Kidney (tissue), 14 donors: ENCODE results near the gene FBN3. TPM values are rescaled to one million over a fixed set of nuclear protein-coding genes. Genes with fewer than 3 reads are reported as not detected.
"Not testable (repeated sequence)": the region's sequence is repeated elsewhere in the genome, so short reads cannot be mapped to it uniquely, and the experiment has no call there.

Source experiments
- DNase-seq, 5 donors: peaks; one replicate each; pipeline ENCODE4 v3.0.0-alpha.2; 2013 to 2020
- FAIRE-seq: peaks from 2 replicates; lab custom pipeline; 2012; peaks lifted over from hg19 to GRCh38; lab: Jason Lieb, UNC
- H3K27ac ChIP-seq, 2 donors: one replicate each; pipeline ENCODE4 v1.7.0; 2013; ENCODE audit warnings: low read depth in 2 of 2, low read length in 2 of 2, inconsistent platforms in 1 of 2
- H3K27me3 ChIP-seq: one replicate; pipeline ENCODE4 v1.7.1; 2013; ENCODE audit warnings: low read length, inconsistent platforms; ENCODE audit not compliant: control insufficient read depth, insufficient read depth
- H3K36me3 ChIP-seq, 3 donors: one replicate each; pipeline versions ENCODE4 v1.7.0 to v1.7.1; 2013; ENCODE audit warnings: low read length in 3 of 3, control low read depth in 1 of 3, inconsistent platforms in 1 of 3; ENCODE audit not compliant: insufficient read depth in 3 of 3, control insufficient read depth in 2 of 3
- H3K4me1 ChIP-seq, 3 donors: one replicate each; pipeline versions ENCODE4 v1.7.0 to v1.7.1; 2013; ENCODE audit warnings: low read length in 3 of 3, inconsistent platforms in 1 of 3, low read depth in 1 of 3; ENCODE audit not compliant: control insufficient read depth in 2 of 3, insufficient read depth in 2 of 3
- H3K4me3 ChIP-seq, 3 donors: one replicate each; pipeline versions ENCODE4 v1.7.0 to v1.8.1; 2013; ENCODE audit warnings: low read length in 3 of 3, control low read depth in 1 of 3, inconsistent platforms in 1 of 3
- H3K9ac ChIP-seq, 3 donors: one replicate each; pipeline versions ENCODE4 v1.7.0 to v1.7.1; 2013; ENCODE audit warnings: low read length in 3 of 3, control low read depth in 1 of 3, inconsistent platforms in 1 of 3
- H3K9me3 ChIP-seq, 3 donors: one replicate each; pipeline versions ENCODE4 v1.7.0 to v1.7.1; 2013; ENCODE audit warnings: low read length in 3 of 3, control low read depth in 1 of 3, inconsistent platforms in 1 of 3; ENCODE audit not compliant: control insufficient read depth in 2 of 3, insufficient read depth in 1 of 3
- intact Hi-C: fragments of 100-400 bp; cut with DNase I; formaldehyde crosslinking; loops from one replicate; pipeline ENCODE4 v1.11.1; 2022
- polyA plus RNA-seq: library from polyadenylated mRNA; stranded (reverse); fragments of 350-450 nt; fragmentation: Illumina TruSeq; extraction: RNeasy Lipid Tissue Mini Kit (QIAGEN cat#74804); gene quantifications from one replicate; pipeline ENCODE4 v1.2.3, GENCODE V29; 2014; ENCODE audit warnings: low read depth, low replicate concordance; ENCODE audit not compliant: insufficient read depth
- total RNA-seq: library from RNA; stranded (reverse); fragmentation: NEBNext Ultra II Directional; extraction: Animal tissue kit (Norgen Biotek cat#: 25700); gene quantifications from one replicate; pipeline ENCODE4 v1.2.1, GENCODE V29; 2021
- TF ChIP-seq, protein P1 (sequence below): IDR thresholded peaks from 3 replicates; pipeline ENCODE4 v1.5.1; 2012; ENCODE audit warnings: mild to moderate bottlenecking, moderate library complexity, borderline replicate concordance; ENCODE audit not compliant: insufficient read depth; ENCODE audit errors: extremely low read depth
- donor health status: control.
- donor health status: control.
- donor health status: control.
- donor health status: control.
- donor health status: control.
- donor health status: DM: yes; HTN: yes; CAD: no.
- donor health status: Normal renal cell carcinoma (clear cell type).

FBN3 gene
- total and polyA plus RNA-seq, 2 donors from 2014 or later = 0.44 to 0.56 TPM

DNA sequence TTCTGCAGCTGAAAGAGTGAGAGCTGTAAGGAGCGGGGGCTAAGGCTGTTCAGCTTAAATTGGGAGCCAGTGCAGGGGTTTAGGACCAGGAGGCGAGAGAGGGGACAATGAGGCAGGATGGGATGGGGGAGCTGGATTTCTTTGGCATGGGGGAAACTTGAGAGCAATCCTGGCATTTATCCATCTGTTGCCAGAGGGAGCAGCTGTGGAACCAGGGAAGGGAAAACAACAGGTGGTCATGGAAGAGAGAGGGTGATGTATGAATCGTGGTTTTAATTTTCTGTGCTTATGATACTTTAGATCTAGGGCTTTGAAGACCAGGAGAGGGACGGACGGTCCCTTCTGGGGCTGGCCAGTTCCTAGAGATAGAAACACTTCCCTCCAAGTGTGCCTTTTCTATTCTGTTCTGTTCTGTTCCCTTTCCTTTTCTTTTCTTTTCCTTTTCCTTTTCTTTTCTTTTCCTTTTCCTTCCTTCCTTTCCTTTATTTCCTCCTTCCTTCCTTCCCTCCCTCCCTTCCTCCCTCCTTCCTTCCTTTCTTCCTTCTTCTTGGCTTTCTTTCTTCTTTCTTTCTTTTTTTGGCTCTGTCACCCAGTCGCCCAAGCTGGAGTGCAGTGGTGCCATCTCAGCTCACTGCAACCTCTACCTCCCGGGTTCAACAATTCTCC, 112.8 kb downstream of the FBN3 start:
- peak in 1 of 5 donors; percentile 26 for DNase-seq
- Histone ChIP-seq H3K36me3 (no peaks in the 10 kb centered on the region), H3K4me1 (no peaks in the 10 kb centered on the region), H3K4me3 (no peak overlapping the region), H3K27me3 (no peaks in the 10 kb centered on the region), H3K27ac (no peak overlapping the region), H3K9me3 (no peaks in the 10 kb centered on the region), H3K9ac (no peak overlapping the region)
- intact Hi-C loops = no loop called here
- no peak for FAIRE-seq
- TF ChIP-seq, protein P1, sequence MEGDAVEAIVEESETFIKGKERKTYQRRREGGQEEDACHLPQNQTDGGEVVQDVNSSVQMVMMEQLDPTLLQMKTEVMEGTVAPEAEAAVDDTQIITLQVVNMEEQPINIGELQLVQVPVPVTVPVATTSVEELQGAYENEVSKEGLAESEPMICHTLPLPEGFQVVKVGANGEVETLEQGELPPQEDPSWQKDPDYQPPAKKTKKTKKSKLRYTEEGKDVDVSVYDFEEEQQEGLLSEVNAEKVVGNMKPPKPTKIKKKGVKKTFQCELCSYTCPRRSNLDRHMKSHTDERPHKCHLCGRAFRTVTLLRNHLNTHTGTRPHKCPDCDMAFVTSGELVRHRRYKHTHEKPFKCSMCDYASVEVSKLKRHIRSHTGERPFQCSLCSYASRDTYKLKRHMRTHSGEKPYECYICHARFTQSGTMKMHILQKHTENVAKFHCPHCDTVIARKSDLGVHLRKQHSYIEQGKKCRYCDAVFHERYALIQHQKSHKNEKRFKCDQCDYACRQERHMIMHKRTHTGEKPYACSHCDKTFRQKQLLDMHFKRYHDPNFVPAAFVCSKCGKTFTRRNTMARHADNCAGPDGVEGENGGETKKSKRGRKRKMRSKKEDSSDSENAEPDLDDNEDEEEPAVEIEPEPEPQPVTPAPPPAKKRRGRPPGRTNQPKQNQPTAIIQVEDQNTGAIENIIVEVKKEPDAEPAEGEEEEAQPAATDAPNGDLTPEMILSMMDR = no peak

DNA sequence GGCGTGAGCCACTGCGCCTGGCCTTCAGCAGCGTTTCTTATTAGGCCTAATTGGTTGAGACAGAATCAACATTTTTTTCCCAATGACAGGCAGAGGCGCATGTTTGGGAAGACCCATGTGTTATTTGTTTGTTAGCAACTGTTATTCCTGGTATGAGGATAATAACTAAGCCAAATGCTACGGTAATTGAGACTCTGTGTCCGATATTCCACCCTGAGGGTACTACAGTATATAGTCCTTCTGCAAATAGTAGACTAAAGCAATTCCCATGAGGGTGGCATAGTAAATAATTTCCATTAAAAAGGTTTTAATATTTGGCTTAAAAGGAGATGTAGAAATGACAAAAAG, 115.2 kb downstream of the FBN3 start:
- DNase-seq (no peak), FAIRE-seq (no peak)
- H3K4me3 ChIP-seq = no peak overlapping the region
- no peaks in the 10 kb centered on the region for H3K4me1 ChIP-seq
- intact Hi-C loops = no loop called here
- TF ChIP-seq, protein P1 = no peak
- H3K9me3 ChIP-seq = no peaks in the 10 kb centered on the region
- H3K27me3 ChIP-seq = no peaks in the 10 kb centered on the region
- no peaks in the 10 kb centered on the region for H3K36me3 ChIP-seq
- H3K9ac ChIP-seq = no peak overlapping the region
- H3K27ac ChIP-seq = no peak overlapping the region

DNA sequence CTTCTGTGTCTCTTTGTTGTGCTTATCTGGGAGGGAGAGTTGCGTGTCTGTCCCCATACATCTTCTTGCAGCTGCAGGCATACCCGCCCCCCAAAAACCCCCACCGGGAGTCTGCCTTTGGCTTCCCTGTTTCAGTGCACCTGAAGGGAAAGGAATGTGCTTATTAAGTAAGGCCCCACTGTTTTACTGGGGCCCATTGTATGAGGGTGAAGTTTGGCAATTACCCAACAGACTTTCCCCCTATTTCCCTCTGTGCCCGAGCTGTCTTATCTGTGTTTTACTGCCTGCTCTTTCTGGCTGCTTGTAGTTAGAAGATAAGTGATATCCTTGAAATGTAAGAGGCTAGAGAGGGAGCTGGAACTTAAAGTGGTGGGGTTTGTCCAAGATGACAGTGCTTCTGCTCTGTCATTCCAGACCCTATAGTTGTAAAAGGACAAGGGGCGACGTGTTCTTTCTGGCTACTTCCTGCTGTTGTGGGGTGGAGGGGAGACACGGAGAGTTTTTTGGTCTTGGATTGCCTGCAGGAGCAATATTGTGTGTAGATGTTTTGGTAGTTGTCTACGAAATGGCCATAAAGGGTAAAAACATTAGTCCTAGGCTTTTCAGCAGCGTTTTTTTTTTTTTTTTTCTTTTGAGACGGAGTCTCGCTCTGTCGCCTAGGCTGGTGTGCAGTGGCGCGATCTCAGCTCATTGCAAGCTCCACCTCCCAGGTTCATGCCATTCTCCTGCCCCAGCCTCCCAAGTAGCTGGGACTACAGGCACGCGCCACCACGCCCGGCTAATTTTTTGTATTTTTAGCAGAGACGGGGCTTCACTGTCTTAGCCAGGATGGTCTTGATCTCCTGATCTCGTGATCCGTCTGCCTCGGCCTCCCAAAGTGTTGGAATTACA, 115.9 kb downstream of the FBN3 start:
- H3K4me3 ChIP-seq, H3K27ac ChIP-seq, H3K9ac ChIP-seq, H3K27me3 ChIP-seq, H3K36me3 ChIP-seq, H3K4me1 ChIP-seq, H3K9me3 ChIP-seq, intact Hi-C loops, FAIRE-seq: not testable (repeated sequence)
- DNase-seq = peak in 1 of 5 donors; percentile 29

DNA sequence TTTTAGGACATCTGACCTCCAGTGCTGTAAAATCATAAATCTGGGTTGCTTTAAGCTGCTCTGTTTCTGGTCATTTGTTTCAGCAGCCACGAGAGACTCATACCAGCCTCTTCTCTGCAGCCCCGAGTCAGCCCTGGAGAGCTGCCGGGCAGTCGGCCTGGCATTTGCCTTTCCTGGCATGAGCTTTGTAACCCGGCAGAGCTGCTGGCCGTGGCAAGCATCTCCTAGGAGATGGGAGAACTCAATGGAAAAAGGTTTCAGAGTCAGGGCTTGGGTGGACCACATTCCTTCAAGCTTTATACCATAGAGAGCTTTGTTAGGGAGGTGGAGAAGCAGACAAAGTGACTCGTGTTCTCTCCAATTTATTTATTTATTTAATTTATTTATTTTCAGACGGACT, 118.4 kb downstream of the FBN3 start:
- no peak overlapping the region for H3K9ac ChIP-seq
- H3K4me3 ChIP-seq = no peak overlapping the region
- H3K27me3 ChIP-seq = no peaks in the 10 kb centered on the region
- TF ChIP-seq, protein P1 = no peak
- no peaks in the 10 kb centered on the region for H3K9me3 ChIP-seq
- intact Hi-C loops = no loop called here
- H3K27ac ChIP-seq = no peak overlapping the region
- DNase-seq (no peak), FAIRE-seq (no peak)
- no peaks in the 10 kb centered on the region for H3K4me1 ChIP-seq
- no peaks in the 10 kb centered on the region for H3K36me3 ChIP-seq
